Left cardiac atrium (tissue), 4 donors: ENCODE measurements around the gene ROMO1. TPM values are rescaled to one million over a fixed set of nuclear protein-coding genes. Genes with fewer than 3 reads are reported as not detected.
A peak's percentile ranks its signal among the peaks of the same experiment; 100 is the strongest.

Experiments
- ATAC-seq, 2 donors: fragments of 200-7000 bp; cut with Tn5 transposase; one replicate each; pipeline ENCODE4 v1.9.1; 2020; ENCODE audit warnings: mild to moderate bottlenecking in 2 of 2, moderate library complexity in 2 of 2
- DNase-seq: peaks from one replicate; pipeline ENCODE4 v3.0.0-alpha.2; 2020
- intact Hi-C, 2 donors: fragments of 100-400 bp; cut with DNase I; formaldehyde crosslinking; loops; one replicate each; pipeline versions ENCODE4 v1.14.1 to v1.15.1; 2022 to 2023
- long read RNA-seq: library from polyadenylated mRNA; unstranded; transcript quantifications from one replicate; pipeline ENCODE4 v2.0.0, GENCODE V29; 2021
- total RNA-seq, 2 donors: library from RNA; stranded (reverse); fragmentation: NEBNext Ultra II Directional; extraction: Animal tissue kit (Norgen Biotek cat#: 25700); gene quantifications; one replicate each; pipeline ENCODE4 v1.2.1, GENCODE V29; 2021
- donor health status: DM: no; HTN: yes; CAD: no.
- donor health status: DM: no; HTN: yes; CAD: no; lungs with severe emphysema.
- donor health status: DM: yes; HTN: yes; CAD: no.
- donor health status: Dilated cardiomyopathy.

ROMO1 gene
- 100 to 1,000 TPM; 172 to 184 TPM for total RNA-seq
- long read RNA-seq, partial matches to known transcripts: 1 of 4 reads
- long read RNA-seq, other reads (novel, unspliced or antisense): 0 of 4 reads

- DNase-seq (peak; percentile 91), ATAC-seq (peak; percentile 94 to 97)
- intact Hi-C loops: no loop called here
Measured at GRCh38 chr20:35699127-35699956, at the start of gene ROMO1, which contains the start of gene NFS1. Gene ROMO1 (plus strand): TSS chr20:35699405. CDS start chr20:35699633, 228 bp downstream. Gene NFS1 (minus strand): TSS chr20:35699352. CDS start chr20:35699288, 64 bp downstream.

GRCh38 chr20:35650632-35651031 lies 48.6 kb upstream of the ROMO1 start:
- DNase-seq: no peak
- intact Hi-C loops: no loop called here
- ATAC-seq: no peak

- DNase-seq (no peak), ATAC-seq (no peak)
- intact Hi-C loops: no loop called here
Measured at GRCh38 chr20:35651958-35652357, 47.2 kb upstream of the ROMO1 start.

DNA sequence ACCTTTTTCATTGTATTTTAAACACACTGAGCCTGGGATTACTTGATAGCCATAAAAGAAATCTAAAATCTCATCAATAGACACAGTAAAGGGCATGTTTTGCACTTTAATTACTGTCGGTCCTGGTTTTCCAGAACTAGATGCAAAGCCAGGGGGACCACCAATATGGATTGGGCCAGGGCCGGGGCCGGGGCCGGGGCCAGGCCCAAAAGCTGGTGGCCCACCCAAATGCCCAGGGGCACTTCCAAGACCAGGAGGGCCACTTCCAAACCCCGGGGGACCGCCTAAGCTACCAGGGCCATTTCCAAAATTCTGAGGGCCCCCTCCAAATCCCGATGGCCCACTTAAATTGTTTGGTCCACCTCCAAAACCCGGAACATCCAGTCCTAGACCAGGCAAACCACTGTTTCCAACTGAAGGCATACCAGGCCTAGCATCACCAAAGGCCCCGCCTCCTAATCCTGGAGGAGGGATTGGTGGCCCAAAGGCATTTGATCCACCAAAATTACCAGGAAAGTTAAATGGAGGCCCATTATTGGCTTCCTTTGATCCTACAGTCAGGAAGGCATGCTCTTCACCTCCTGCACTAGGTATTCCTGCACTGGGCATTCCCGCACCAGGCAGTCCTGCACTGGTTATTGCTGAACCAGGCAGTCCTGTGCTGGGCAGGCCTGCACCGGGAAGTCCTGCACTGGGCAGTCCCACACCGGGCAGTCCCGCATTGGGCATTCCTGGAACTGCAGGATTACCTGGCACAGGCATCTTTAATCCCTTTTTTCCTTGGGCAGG lies 46.4 kb upstream of the ROMO1 start:
- peak in 1 of 2 donors; percentile 26 for ATAC-seq
- intact Hi-C loops: no loop called here
- no peak for DNase-seq

DNA sequence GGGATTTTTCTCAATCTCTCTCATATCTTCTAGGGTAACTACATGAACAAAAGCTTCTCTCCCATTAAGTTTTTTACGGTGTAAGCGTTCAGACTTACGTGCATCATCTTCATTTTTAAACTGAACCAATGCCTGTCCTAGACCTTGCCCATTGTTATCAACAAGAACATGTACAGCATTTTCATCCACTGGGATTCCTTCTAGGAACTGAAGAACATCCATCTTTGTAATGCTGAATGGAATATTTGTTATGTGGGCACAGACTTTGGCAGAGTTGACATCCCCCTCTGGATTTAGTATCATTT lies 45.8 kb upstream of the ROMO1 start:
- no peak for ATAC-seq

GRCh38 chr20:35653893-35654292 lies 45.3 kb upstream of the ROMO1 start:
- intact Hi-C loops: no loop called here
- no peak for ATAC-seq

More for the DNA sequence above, 45.8 kb upstream of the ROMO1 start:
- intact Hi-C loops: no loop called here
- no peak for DNase-seq

GRCh38 chr20:35654415-35654814 lies 44.8 kb upstream of the ROMO1 start:
- intact Hi-C loops: no loop called here
- no peak for ATAC-seq
- no peak for DNase-seq

More at GRCh38 chr20:35653893-35654292, 45.3 kb upstream of the ROMO1 start:
- no peak for DNase-seq

- ATAC-seq (no peak), DNase-seq (no peak)
- intact Hi-C loops: no loop called here
Measured at GRCh38 chr20:35657271-35657670, 41.9 kb upstream of the ROMO1 start.

DNA sequence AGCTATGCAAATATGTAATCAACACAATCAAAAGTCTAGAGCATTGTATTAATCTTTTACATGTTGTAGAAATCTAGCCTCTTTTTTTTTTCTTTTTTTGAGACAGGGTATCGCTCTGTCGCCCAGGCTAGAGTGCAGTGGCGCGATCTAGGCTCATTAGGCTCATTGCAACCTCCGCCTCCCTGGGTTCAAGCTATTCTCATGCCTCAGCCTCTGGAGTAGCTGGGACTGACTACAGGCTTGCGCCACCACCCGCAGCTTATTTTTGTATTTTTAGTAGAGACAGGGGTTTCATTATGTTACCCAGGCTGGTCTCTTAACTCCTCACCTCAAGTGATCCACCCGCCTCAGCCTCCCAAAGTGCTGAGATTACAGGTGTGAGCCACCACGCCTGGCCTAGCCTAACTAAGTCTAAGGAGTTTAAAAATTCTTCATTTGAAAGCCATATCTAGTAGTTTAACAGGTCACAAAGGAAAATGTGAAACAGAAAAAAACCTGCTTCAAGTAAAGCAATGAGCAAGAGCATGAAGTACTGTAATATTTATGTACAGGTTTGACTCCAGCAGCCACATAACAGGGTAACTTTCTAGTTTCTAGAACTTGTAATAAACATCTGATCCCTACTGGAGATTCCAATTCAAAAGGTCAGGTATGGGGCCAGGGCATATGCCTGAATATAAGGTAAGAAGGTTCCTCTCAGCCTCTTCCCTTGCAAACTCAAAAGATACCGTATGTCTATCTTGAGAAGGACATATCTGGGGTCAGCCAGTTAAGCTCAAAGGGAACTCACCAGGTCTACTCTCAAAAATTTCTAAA lies 38.9 kb upstream of the ROMO1 start:
- DNase-seq: no peak
- intact Hi-C loops: loop anchor here in 1 of 2 donors (5.0 kb wide), 1 partner anchor 43 kb away; the partner anchor contains the start of gene SPAG4
- no peak for ATAC-seq

- intact Hi-C loops: loop anchor here in 1 of 2 donors (5.0 kb wide), 1 partner anchor 44 kb away; the partner anchor contains the start of gene SPAG4
- no peak for DNase-seq
- no peak for ATAC-seq
Measured at GRCh38 chr20:35661053-35661452, 38.2 kb upstream of the ROMO1 start.

DNA sequence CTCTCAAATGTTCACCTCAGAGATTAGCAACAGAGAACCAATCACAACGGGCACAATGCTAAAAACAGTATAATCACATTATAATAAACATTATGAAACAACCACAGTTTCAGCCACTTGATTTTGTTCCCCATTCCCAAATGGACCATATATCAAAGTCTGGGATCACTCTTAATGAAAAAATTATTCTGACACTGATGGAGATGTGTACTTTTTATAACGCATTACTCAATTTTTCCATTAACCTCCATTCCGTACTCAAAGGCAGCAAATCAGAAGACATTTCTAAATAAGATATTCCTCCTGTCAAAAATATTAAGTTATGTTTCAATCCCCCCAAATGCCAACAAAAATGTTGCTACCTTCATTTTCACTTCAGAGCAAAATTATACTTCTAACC lies 37.3 kb upstream of the ROMO1 start:
- intact Hi-C loops: loop anchor here in 1 of 2 donors (5.0 kb wide), 1 partner anchor 45 kb away; the partner anchor contains the start of gene SPAG4
- DNase-seq (no peak), ATAC-seq (no peak)

DNA sequence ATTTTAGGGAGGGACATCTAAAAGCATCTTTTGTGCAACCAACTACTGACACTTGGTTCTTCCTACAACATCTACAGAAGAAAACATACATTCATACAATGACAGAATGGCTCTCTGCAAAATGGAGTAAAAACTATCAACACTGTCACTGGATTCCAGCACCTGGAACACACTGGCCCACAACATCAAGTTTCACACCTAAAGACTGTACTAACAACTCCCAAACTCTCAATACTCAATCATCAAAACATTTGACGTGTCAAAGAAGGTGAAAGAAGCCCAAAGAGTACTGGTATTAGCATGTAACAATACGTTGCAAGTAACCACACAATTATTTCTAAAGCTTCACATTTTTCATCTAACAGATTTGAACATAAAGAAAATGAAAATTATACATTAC lies 36.7 kb upstream of the ROMO1 start:
- ATAC-seq (no peak), DNase-seq (no peak)
- intact Hi-C loops: loop anchor here in 1 of 2 donors (5.0 kb wide), 1 partner anchor 45 kb away; the partner anchor contains the start of gene SPAG4

GRCh38 chr20:35663516-35664465 lies 35.4 kb upstream of the ROMO1 start:
- intact Hi-C loops: loop anchor here in 1 of 2 donors (5.0 kb wide), 1 partner anchor 46 kb away; the partner anchor contains the start of gene SPAG4
- no peak for DNase-seq
- peak; percentile 26 to 33 for ATAC-seq

- DNase-seq (peak; percentile 92), ATAC-seq (peak; percentile 97 to 98)
- intact Hi-C loops: loop anchor here in 1 of 2 donors (5.0 kb wide), 1 partner anchor 47 kb away; the partner anchor contains the start of gene SPAG4
Measured at GRCh38 chr20:35664466-35665206, 34.6 kb upstream of the ROMO1 start, which contains the start of the genes CPNE1 and RBM12. Gene CPNE1 (minus strand): TSS chr20:35664900. CDS start chr20:35632923, 31,977 bp downstream. Gene RBM12 (minus strand): TSS chr20:35664900. CDS start chr20:35655322, 9,578 bp downstream.

DNA sequence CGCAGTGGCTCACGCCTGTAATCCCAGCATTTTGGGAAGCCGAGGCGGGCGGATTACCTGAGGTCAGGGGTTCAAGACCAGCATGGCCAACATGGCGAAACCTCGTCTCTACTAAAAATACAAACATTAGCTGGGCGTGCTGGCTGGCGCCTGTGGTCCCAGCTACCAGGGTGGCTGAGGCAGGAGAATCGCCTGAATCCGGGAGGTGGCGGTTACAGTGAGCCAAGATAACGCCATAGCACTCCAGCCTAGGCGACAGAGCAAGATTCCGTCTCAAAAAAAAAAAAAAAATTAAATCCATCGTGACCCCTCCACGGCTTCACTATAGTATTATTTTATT lies 33.3 kb upstream of the ROMO1 start:
- intact Hi-C loops: no loop called here
- DNase-seq: no peak
- ATAC-seq: no peak

DNA sequence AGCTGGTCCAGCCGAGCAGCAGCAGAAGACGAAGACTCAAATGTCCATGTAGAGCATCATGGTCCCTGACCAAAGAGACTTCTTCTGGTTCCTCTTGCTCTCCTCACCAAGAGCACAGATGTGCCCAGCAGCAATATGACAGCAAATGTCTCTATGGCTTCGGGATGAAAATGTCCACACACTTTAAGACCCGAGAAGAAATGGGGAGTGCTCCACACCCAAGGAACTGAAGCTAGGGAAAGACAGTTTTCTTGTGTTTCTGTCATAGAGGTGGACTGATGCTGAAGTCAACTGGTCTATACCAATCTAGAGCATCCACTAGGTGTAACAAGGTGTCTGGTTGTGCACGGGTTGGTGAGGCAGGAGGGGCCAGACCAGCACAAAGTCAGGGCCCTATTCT lies 30.0 kb upstream of the ROMO1 start:
- intact Hi-C loops: no loop called here
- DNase-seq (no peak), ATAC-seq (no peak)

- DNase-seq (no peak), ATAC-seq (no peak)
- intact Hi-C loops: no loop called here
Measured at GRCh38 chr20:35669681-35670080, 29.5 kb upstream of the ROMO1 start.
